Neuronal stem cell (in vitro differentiated cells): ENCODE data around the gene KRTCAP2.

Source experiments
- DNase-seq: peaks from one replicate; pipeline ENCODE4 v3.0.0-alpha.2; 2013; ENCODE audit warnings: low spot score
- H2AFZ ChIP-seq: one replicate; pipeline ENCODE4 v1.6.1; 2013; ENCODE audit warnings: mild to moderate bottlenecking, low read length, inconsistent platforms
- H2AK5ac ChIP-seq: 2 replicates; pipeline ENCODE4 v1.6.1; 2013; ENCODE audit warnings: low read depth, mild to moderate bottlenecking, inconsistent platforms, low read length, moderate library complexity, mixed read lengths
- H2BK120ac ChIP-seq: 2 replicates; pipeline ENCODE4 v1.6.1; 2013; ENCODE audit warnings: low read depth, mild to moderate bottlenecking, inconsistent platforms, low read length, moderate library complexity, mixed read lengths
- H2BK12ac ChIP-seq: one replicate; pipeline ENCODE4 v1.6.1; 2013; ENCODE audit warnings: low read length, inconsistent platforms
- H2BK15ac ChIP-seq: 2 replicates; pipeline ENCODE4 v1.6.1; 2013; ENCODE audit warnings: mild to moderate bottlenecking, low read length, inconsistent platforms, mixed read lengths
- H2BK5ac ChIP-seq: one replicate; pipeline ENCODE4 v1.6.1; 2013; ENCODE audit warnings: inconsistent platforms, mild to moderate bottlenecking, low read length, moderate library complexity
- H3K14ac ChIP-seq: one replicate; pipeline ENCODE4 v1.6.1; 2013; ENCODE audit warnings: low read length, inconsistent platforms
- H3K18ac ChIP-seq: 2 replicates; pipeline ENCODE4 v1.6.1; 2013; ENCODE audit warnings: low read length, inconsistent platforms
- H3K23ac ChIP-seq: 2 replicates; pipeline ENCODE4 v1.6.1; 2013; ENCODE audit warnings: low read depth, mild to moderate bottlenecking, mixed read lengths, low read length, inconsistent platforms; ENCODE audit not compliant: poor library complexity
- H3K27ac ChIP-seq: replicated peaks from 3 replicates; pipeline ENCODE4 v1.5.1; 2013; ENCODE audit warnings: low read length, inconsistent platforms
- H3K27me3 ChIP-seq, 3 experiments: 2 replicates each; pipeline ENCODE4 v1.6.1; 2013; ENCODE audit warnings: low read length in 3 of 3, mild to moderate bottlenecking in 2 of 3, inconsistent platforms in 1 of 3, low read depth in 1 of 3, mixed read lengths in 1 of 3, moderate library complexity in 1 of 3; ENCODE audit not compliant: control insufficient read depth in 3 of 3, insufficient read depth in 3 of 3
- H3K36me3 ChIP-seq, 2 donors: replicated peaks in 1 of 2; 2 replicates each; pipeline ENCODE4 v1.6.1; 2013; ENCODE audit warnings: low read length in 2 of 2; ENCODE audit not compliant: control insufficient read depth in 2 of 2, insufficient read depth in 2 of 2
- H3K4ac ChIP-seq: 2 replicates; pipeline ENCODE4 v1.6.1; 2013; ENCODE audit warnings: inconsistent platforms, mild to moderate bottlenecking, low read length, moderate library complexity
- H3K4me1 ChIP-seq, 2 donors: 1 replicate in 1 of 2; 2 replicates in 1 of 2; pipeline ENCODE4 v1.6.1; 2013; ENCODE audit warnings: low read length in 2 of 2, low read depth in 1 of 2; ENCODE audit not compliant: control insufficient read depth in 2 of 2, insufficient read depth in 1 of 2
- H3K4me2 ChIP-seq: one replicate; pipeline ENCODE4 v1.6.1; 2013; ENCODE audit warnings: mild to moderate bottlenecking, low read length, inconsistent platforms; ENCODE audit not compliant: insufficient read depth, poor library complexity, severe bottlenecking
- H3K4me3 ChIP-seq, 2 donors: 2 replicates each; pipeline ENCODE4 v1.5.1; 2013; ENCODE audit warnings: low read length in 2 of 2, mild to moderate bottlenecking in 2 of 2, inconsistent platforms in 1 of 2, moderate library complexity in 1 of 2
- H3K79me1 ChIP-seq: one replicate; pipeline ENCODE4 v1.6.1; 2013; ENCODE audit warnings: low read depth, mild to moderate bottlenecking, inconsistent platforms, low read length, moderate library complexity
- H3K9ac ChIP-seq: one replicate; pipeline ENCODE4 v1.6.1; 2013; ENCODE audit warnings: mild to moderate bottlenecking, low read depth, low read length, inconsistent platforms; ENCODE audit not compliant: poor library complexity
- H3K9me3 ChIP-seq, 2 donors: replicated peaks in 1 of 2; 2 replicates each; pipeline versions ENCODE3 to v1.6.1; 2013; ENCODE audit warnings: low read length in 2 of 2, mild to moderate bottlenecking in 2 of 2, inconsistent platforms in 1 of 2, low read depth in 1 of 2, mixed read lengths in 1 of 2, moderate library complexity in 1 of 2; ENCODE audit not compliant: control insufficient read depth in 2 of 2, insufficient read depth in 1 of 2
- H4K8ac ChIP-seq: one replicate; pipeline ENCODE4 v1.6.1; 2013; ENCODE audit warnings: low read depth, mild to moderate bottlenecking, inconsistent platforms, low read length, moderate library complexity
- H4K91ac ChIP-seq: one replicate; pipeline ENCODE4 v1.6.1; 2013; ENCODE audit warnings: low read length, low read depth, mild to moderate bottlenecking, inconsistent platforms; ENCODE audit not compliant: poor library complexity
- WGBS, 2 donors: extraction: QIAGEN DNeasy Blood & Tissue Kit; methylation state at CpG; one replicate each; pipeline ENCODE4 v1.1.7; 2013; ENCODE audit warnings: missing lambda C conversion rate in 2 of 2, mixed read lengths in 1 of 2; ENCODE audit not compliant: insufficient read length in 2 of 2, insufficient replicate concordance in 1 of 2; ENCODE audit errors: extremely low coverage in 2 of 2; 5-methylcytosine and 5-hydroxymethylcytosine counted together

KRTCAP2 gene

GRCh38 chr1:155175927-155176371 lies 2.8 kb upstream of the KRTCAP2 start:
- peaks cover 14% of the 10 kb centered on the region for H3K79me1 ChIP-seq
- no peak overlapping the region for H3K4me3 ChIP-seq
- no peak overlapping the region for H2AFZ ChIP-seq
- peaks cover 14 to 19% of the 10 kb centered on the region in 2 donors for H3K4me1 ChIP-seq
- no peak overlapping the region for H4K8ac ChIP-seq
- H3K27ac ChIP-seq, result no peak overlapping the region
- H2AK5ac ChIP-seq, result peak overlapping the region; percentile 98
- DNase-seq, result no peak
- no peak overlapping the region for H3K14ac ChIP-seq
- no peak overlapping the region for H3K23ac ChIP-seq
- no peak overlapping the region for H2BK120ac ChIP-seq
- no CpG with 5 or more reads among the region's 9 CpGs for WGBS, 2 donors
- H3K4me2 ChIP-seq, result no peak overlapping the region
- no peak overlapping the region for H3K4ac ChIP-seq
- no peaks in the 10 kb centered on the region for H3K9me3 ChIP-seq
- peak overlapping the region; percentile 55 for H3K18ac ChIP-seq
- H4K91ac ChIP-seq, result no peak overlapping the region
- peak overlapping the region; percentile 71 for H2BK15ac ChIP-seq
- no peaks in the 10 kb centered on the region for H3K27me3 ChIP-seq
- H3K9ac ChIP-seq, result peak overlapping the region; percentile 31
- no peak overlapping the region for H2BK12ac ChIP-seq
- H2BK5ac ChIP-seq, result no peak overlapping the region
- peaks cover 31 to 32% of the 10 kb centered on the region in 2 donors for H3K36me3 ChIP-seq

- Histone ChIP-seq H3K27me3 (no peaks in the 10 kb centered on the region), H2BK5ac (peak overlapping the region; percentile 98), H2BK12ac (peak overlapping the region; percentile 60), H3K4me1 (peaks cover 14 to 19% of the 10 kb centered on the region in 2 donors), H3K9me3 (no peaks in the 10 kb centered on the region), H3K23ac (no peak overlapping the region), H3K27ac (peak overlapping the region; percentile 59), H2AFZ (peak overlapping the region; percentile 91), H3K4ac (peak overlapping the region; percentile 0), H4K8ac (no peak overlapping the region), H2BK15ac (peak overlapping the region; percentile 98), H3K4me2 (peak overlapping the region; percentile 91), H3K14ac (peak overlapping the region; percentile 59), H4K91ac (no peak overlapping the region), H3K4me3 (peak overlapping the region; percentile 77 to 88), H3K18ac (peak overlapping the region; percentile 72), H3K36me3 (peaks cover 32 to 38% of the 10 kb centered on the region in 2 donors), H2BK120ac (peak overlapping the region; percentile 66), H2AK5ac (peak overlapping the region; percentile 98), H3K9ac (peak overlapping the region; percentile 83), H3K79me1 (peaks cover 14% of the 10 kb centered on the region)
- WGBS, 2 donors, result no CpG with 5 or more reads among the region's 12 CpGs
- no peak for DNase-seq
These were observed 2.3 kb upstream of the KRTCAP2 start for GRCh38 chr1:155175281-155175926.

GRCh38 chr1:155174324-155175280 lies 1.5 kb upstream of the KRTCAP2 start:
- Histone ChIP-seq H3K4me2 (peak overlapping the region; percentile 91), H3K23ac (peak overlapping the region; percentile 25), H4K91ac (no peak overlapping the region), H3K4ac (peak overlapping the region; percentile 0), H3K14ac (peak overlapping the region; percentile 59), H3K4me1 (peaks cover 14 to 19% of the 10 kb centered on the region in 2 donors), H2BK5ac (peak overlapping the region; percentile 98), H2AK5ac (peak overlapping the region; percentile 98), H3K9ac (peak overlapping the region; percentile 93), H3K79me1 (peaks cover 13% of the 10 kb centered on the region), H3K27me3 (no peaks in the 10 kb centered on the region), H3K4me3 (peak overlapping the region; percentile 77 to 88), H2BK15ac (peak overlapping the region; percentile 98), H3K9me3 (no peaks in the 10 kb centered on the region), H2AFZ (peak overlapping the region; percentile 91), H3K27ac (peak overlapping the region; percentile 73), H2BK12ac (peak overlapping the region; percentile 60), H3K18ac (peak overlapping the region; percentile 96), H3K36me3 (peaks cover 31 to 41% of the 10 kb centered on the region in 2 donors), H4K8ac (no peak overlapping the region), H2BK120ac (peak overlapping the region; percentile 81)
- peak; percentile 62 for DNase-seq
- WGBS, 2 donors, result no CpG with 5 or more reads among the region's 35 CpGs
